GM12892 (cell line): Measurements from ENCODE around the gene SLC25A27.

Source experiments
- POLR2A ChIP-seq: IDR thresholded peaks from 2 replicates; pipeline ENCODE4 v1.6.1; 2011; ENCODE audit warnings: low read depth, low read length, control low read depth
- TAF1 ChIP-seq: IDR thresholded peaks from 2 replicates; pipeline ENCODE4 v1.6.1; 2011; ENCODE audit warnings: low read depth, mild to moderate bottlenecking, control low read depth, low read length, borderline replicate concordance

DNA sequence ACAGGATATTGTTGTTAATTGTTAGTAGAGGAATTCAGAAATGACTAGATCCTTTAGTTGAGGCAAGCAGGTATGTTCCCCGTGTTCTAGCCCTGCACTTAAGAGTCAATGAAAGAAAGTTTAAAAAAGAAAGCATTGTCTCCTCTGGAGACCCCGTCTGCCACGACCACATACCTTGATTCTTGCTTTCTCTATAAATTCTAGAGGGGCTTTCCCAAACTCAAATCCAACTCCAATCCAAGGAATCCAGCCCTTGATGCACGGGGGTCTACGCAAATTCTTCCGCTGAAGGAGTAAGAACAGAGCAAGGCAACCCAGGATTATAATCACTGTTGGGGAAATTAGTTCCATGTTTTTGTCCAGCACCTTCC lies 558 bp upstream of the SLC25A27 start:
- no peak for TF ChIP-seq POLR2A
- TF ChIP-seq TAF1, result no peak
